Hepatocyte (in vitro differentiated cells): Measurements from ENCODE around the gene CYSTM1.

Experiments
- CTCF ChIP-seq: fragments of 200-600 bp; sonication (generic); IDR thresholded peaks from 2 replicates; pipeline ENCODE4 v1.5.1; 2016; ENCODE audit warnings: antibody characterized with exemption, mild to moderate bottlenecking; ENCODE audit not compliant: poor library complexity
- EZH2 ChIP-seq: fragments of 200-600 bp; sonication (generic); IDR thresholded peaks from 2 replicates; pipeline ENCODE4 v1.6.1; 2016; ENCODE audit warnings: antibody characterized with exemption, mild to moderate bottlenecking, borderline replicate concordance

GRCh38 chr5:140182075-140182711 is 7.2 kb downstream of the CYSTM1 start:
- TF ChIP-seq CTCF: no peak
- no peak for TF ChIP-seq EZH2
